Neural cell (in vitro differentiated cells): ENCODE data around the gene MAST2. TPM values are rescaled to one million over a fixed set of nuclear protein-coding genes. Genes with fewer than 3 reads are reported as not detected.

Source experiments
- H2AFZ ChIP-seq: fragments of 200-600, 300-800 bp; sonication (generic), shearing (Covaris generic); 2 replicates; pipeline ENCODE4 v1.6.0; 2014; ENCODE audit warnings: low read depth, mild to moderate bottlenecking, antibody characterized with exemption, low read length, moderate library complexity
- H3F3A ChIP-seq: fragments of 200-600 bp; shearing (Covaris generic); 2 replicates; pipeline ENCODE4 v1.6.1; 2016; ENCODE audit warnings: mild to moderate bottlenecking, moderate library complexity, mixed read lengths, antibody characterized with exemption, low read length; ENCODE audit not compliant: insufficient read depth, poor library complexity, severe bottlenecking
- H3K27ac ChIP-seq: fragments of 200-600, 300-800 bp; sonication (generic), shearing (Covaris generic); 2 replicates; pipeline ENCODE4 v1.5.1; 2014; ENCODE audit warnings: mild to moderate bottlenecking, low read length, moderate library complexity
- H3K27me3 ChIP-seq: fragments of 300-800, 200-600 bp; sonication (generic), shearing (Covaris generic); 2 replicates; pipeline ENCODE4 v1.6.0; 2014; ENCODE audit warnings: mild to moderate bottlenecking, low read depth, low read length, moderate library complexity; ENCODE audit not compliant: insufficient read depth
- H3K36me3 ChIP-seq: fragments of 300-800, 200-600 bp; sonication (generic), shearing (Covaris generic); 2 replicates; pipeline ENCODE4 v1.5.1; 2014; ENCODE audit warnings: mild to moderate bottlenecking, antibody characterized with exemption, low read length, moderate library complexity; ENCODE audit not compliant: insufficient read depth
- H3K4me2 ChIP-seq: fragments of 300-800, 200-600 bp; sonication (generic), shearing (Covaris generic); 2 replicates; pipeline ENCODE4 v1.6.0; 2014; ENCODE audit warnings: mild to moderate bottlenecking, low read length
- H3K4me3 ChIP-seq: fragments of 300-800, 200-600 bp; sonication (generic), shearing (Covaris generic); 2 replicates; pipeline ENCODE4 v1.5.1; 2014; ENCODE audit warnings: mild to moderate bottlenecking, low read length, moderate library complexity
- H3K79me2 ChIP-seq: fragments of 200-600 bp; shearing (Covaris generic); replicated peaks from 2 replicates; pipeline ENCODE4 v1.6.0; 2014; ENCODE audit warnings: mild to moderate bottlenecking, low read length, moderate library complexity; ENCODE audit not compliant: insufficient read depth
- H3K9ac ChIP-seq: fragments of 300-800, 200-600 bp; sonication (generic), shearing (Covaris generic); 2 replicates; pipeline ENCODE4 v1.6.1; 2016; ENCODE audit warnings: mild to moderate bottlenecking, low read length, mixed read lengths
- H3K9me2 ChIP-seq: fragments of 200-600 bp; shearing (Covaris generic); 2 replicates; pipeline ENCODE4 v1.6.1; 2016; ENCODE audit warnings: mild to moderate bottlenecking, low read length, mixed read lengths; ENCODE audit not compliant: insufficient read depth
- H3K9me3 ChIP-seq: fragments of 200-600, 300-800 bp; sonication (generic), shearing (Covaris generic); 2 replicates; pipeline ENCODE4 v1.6.1; 2016; ENCODE audit warnings: mild to moderate bottlenecking, mixed run types, low read length, moderate library complexity, mixed read lengths
- H4K20me1 ChIP-seq: fragments of 200-600 bp; shearing (Covaris generic); 2 replicates; pipeline ENCODE4 v1.6.1; 2016; ENCODE audit warnings: mild to moderate bottlenecking, mixed run types; ENCODE audit not compliant: insufficient read depth
- EP300 ChIP-seq: fragments of 450-650 bp; conservative IDR thresholded peaks from 2 replicates; pipeline ENCODE4 v1.6.1; 2014; ENCODE audit warnings: antibody characterized with exemption, mild to moderate bottlenecking, moderate library complexity; ENCODE audit not compliant: poor library complexity, severe bottlenecking
- EZH2 ChIP-seq: fragments of 200-600, 300-800 bp; shearing (Covaris generic), sonication (generic); IDR thresholded peaks from 2 replicates; pipeline ENCODE4 v1.6.1; 2014; ENCODE audit warnings: antibody characterized with exemption, low read length, borderline replicate concordance, mild to moderate bottlenecking; ENCODE audit not compliant: insufficient read depth, poor library complexity, severe bottlenecking
- MXI1 ChIP-seq: fragments of 450-650 bp; conservative IDR thresholded peaks from 2 replicates; pipeline ENCODE4 v1.6.1; 2014; ENCODE audit warnings: antibody characterized with exemption, mild to moderate bottlenecking; ENCODE audit not compliant: poor library complexity, severe bottlenecking
- POLR2AphosphoS5 ChIP-seq: IDR thresholded peaks from 2 replicates; pipeline ENCODE4 v1.6.1; 2012
- RAD21 ChIP-seq: fragments of 450-650 bp; conservative IDR thresholded peaks from 2 replicates; pipeline ENCODE4 v1.6.1; 2014; ENCODE audit warnings: antibody characterized with exemption, mild to moderate bottlenecking, moderate library complexity
- REST ChIP-seq: IDR thresholded peaks from 2 replicates; pipeline ENCODE4 v1.6.1; 2012; ENCODE audit warnings: borderline replicate concordance
- SMC3 ChIP-seq: fragments of 450-650 bp; conservative IDR thresholded peaks from 2 replicates; pipeline ENCODE4 v1.6.1; 2014; ENCODE audit warnings: antibody characterized with exemption, mild to moderate bottlenecking, moderate library complexity; ENCODE audit not compliant: poor library complexity
- TAF1 ChIP-seq: IDR thresholded peaks from 2 replicates; pipeline ENCODE4 v1.6.1; 2012; ENCODE audit warnings: low read depth
- polyA plus RNA-seq: library from polyadenylated mRNA; depleted of rRNA; stranded (reverse); fragments of >200 nt; gene quantifications from 2 replicates; pipeline ENCODE4 v1.2.3, GENCODE V29; 2014
- TF ChIP-seq, protein P1 (sequence below): fragments of 450-650 bp; IDR thresholded peaks from 2 replicates; pipeline ENCODE4 v1.5.1; 2014; ENCODE audit warnings: antibody characterized with exemption, mild to moderate bottlenecking, moderate library complexity; ENCODE audit not compliant: poor library complexity, severe bottlenecking

The MAST2 gene
- polyA plus RNA-seq, 1 donor from 2014 or later, result 22.2 TPM

GRCh38 chr1:46061146-46061545 lies 257.7 kb downstream of the MAST2 start:
- no peaks in the 10 kb centered on the region for H3K9me2 ChIP-seq
- no peaks in the 10 kb centered on the region for H3K9me3 ChIP-seq
- H3F3A ChIP-seq, result no peaks in the 10 kb centered on the region
- TF ChIP-seq EZH2, result no peak
- TF ChIP-seq MXI1, result no peak
- TF ChIP-seq POLR2AphosphoS5, result no peak
- TF ChIP-seq REST, result no peak
- TF ChIP-seq, protein P1, sequence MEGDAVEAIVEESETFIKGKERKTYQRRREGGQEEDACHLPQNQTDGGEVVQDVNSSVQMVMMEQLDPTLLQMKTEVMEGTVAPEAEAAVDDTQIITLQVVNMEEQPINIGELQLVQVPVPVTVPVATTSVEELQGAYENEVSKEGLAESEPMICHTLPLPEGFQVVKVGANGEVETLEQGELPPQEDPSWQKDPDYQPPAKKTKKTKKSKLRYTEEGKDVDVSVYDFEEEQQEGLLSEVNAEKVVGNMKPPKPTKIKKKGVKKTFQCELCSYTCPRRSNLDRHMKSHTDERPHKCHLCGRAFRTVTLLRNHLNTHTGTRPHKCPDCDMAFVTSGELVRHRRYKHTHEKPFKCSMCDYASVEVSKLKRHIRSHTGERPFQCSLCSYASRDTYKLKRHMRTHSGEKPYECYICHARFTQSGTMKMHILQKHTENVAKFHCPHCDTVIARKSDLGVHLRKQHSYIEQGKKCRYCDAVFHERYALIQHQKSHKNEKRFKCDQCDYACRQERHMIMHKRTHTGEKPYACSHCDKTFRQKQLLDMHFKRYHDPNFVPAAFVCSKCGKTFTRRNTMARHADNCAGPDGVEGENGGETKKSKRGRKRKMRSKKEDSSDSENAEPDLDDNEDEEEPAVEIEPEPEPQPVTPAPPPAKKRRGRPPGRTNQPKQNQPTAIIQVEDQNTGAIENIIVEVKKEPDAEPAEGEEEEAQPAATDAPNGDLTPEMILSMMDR, result no peak
- no peak for TF ChIP-seq TAF1
- no peak for TF ChIP-seq SMC3
- no peak for TF ChIP-seq RAD21
- no peak for TF ChIP-seq EP300
- H3K4me2 ChIP-seq, result no peak overlapping the region
- no peak overlapping the region for H3K4me3 ChIP-seq
- no peak overlapping the region for H3K27ac ChIP-seq
- H3K9ac ChIP-seq, result no peak overlapping the region
- H3K36me3 ChIP-seq, result peaks cover 16% of the 10 kb centered on the region
- peaks cover 10% of the 10 kb centered on the region for H3K79me2 ChIP-seq
- no peaks in the 10 kb centered on the region for H4K20me1 ChIP-seq
- no peaks in the 10 kb centered on the region for H3K27me3 ChIP-seq
- no peak overlapping the region for H2AFZ ChIP-seq

- Histone ChIP-seq H3K4me2 (no peak overlapping the region), H3K9me3 (no peaks in the 10 kb centered on the region), H3K36me3 (peaks cover 22% of the 10 kb centered on the region), H3K27ac (no peak overlapping the region), H3K79me2 (peaks cover 12% of the 10 kb centered on the region), H3K27me3 (no peaks in the 10 kb centered on the region), H2AFZ (no peak overlapping the region), H3K4me3 (no peak overlapping the region), H4K20me1 (no peaks in the 10 kb centered on the region), H3K9ac (no peak overlapping the region), H3K9me2 (no peaks in the 10 kb centered on the region), H3F3A (no peaks in the 10 kb centered on the region)
- TF ChIP-seq REST, result no peak
- TF ChIP-seq POLR2AphosphoS5, result no peak
- no peak for TF ChIP-seq SMC3
- no peak for TF ChIP-seq EZH2
- TF ChIP-seq TAF1, result no peak
- TF ChIP-seq, protein P1, result no peak
- TF ChIP-seq EP300, result no peak
- TF ChIP-seq MXI1, result no peak
- no peak for TF ChIP-seq RAD21
Observed at GRCh38 chr1:46062651-46063319, 259.4 kb downstream of the MAST2 start.
